PC-3 (cell line): ENCODE results near the gene SLC22A25.

Experiments used
- CTCF ChIP-seq: fragments of 300-600 bp; sonication (generic); conservative IDR thresholded peaks from 2 replicates; pipeline ENCODE4 v1.5.1; 2017; ENCODE audit warnings: antibody characterized with exemption, low read depth, mild to moderate bottlenecking, low read length
- EZH2 ChIP-seq: fragments of 300-600 bp; sonication (generic); IDR thresholded peaks from one replicate; pipeline ENCODE4 v1.6.1; 2017; ENCODE audit warnings: antibody characterized with exemption, mild to moderate bottlenecking, low read length; ENCODE audit not compliant: unreplicated experiment
- EZH2phosphoT487 ChIP-seq: fragments of 300-600 bp; sonication (generic); IDR thresholded peaks from 2 replicates; pipeline ENCODE4 v1.6.1; 2018; ENCODE audit warnings: mild to moderate bottlenecking, antibody characterized with exemption, low read length, borderline replicate concordance

GRCh38 chr11:63243533-63243932, at the start of gene SLC22A25:
- no peak for TF ChIP-seq CTCF
- no peak for TF ChIP-seq EZH2
- no peak for TF ChIP-seq EZH2phosphoT487
